Sigmoid colon (tissue), 7 donors: ENCODE measurements around the gene CTAG1B. TPM values are rescaled to one million over a fixed set of nuclear protein-coding genes. Genes with fewer than 3 reads are reported as not detected.
"Not testable (repeated sequence)": the region's sequence is repeated elsewhere in the genome, so short reads cannot be mapped to it uniquely, and the experiment has no call there.

ENCODE experiments used
- DNase-seq: peaks from one replicate; pipeline ENCODE4 v3.0.0-alpha.2; 2019
- H3K27ac ChIP-seq, 4 donors: fragments of 200-600 bp; sonication (generic); one replicate each; pipeline ENCODE4 v1.5.1; 2016 to 2019; ENCODE audit warnings: mild to moderate bottlenecking in 1 of 4
- H3K27me3 ChIP-seq, 3 donors: fragments of 200-600 bp; sonication (generic); one replicate each; pipeline ENCODE4 v1.5.1; 2019; ENCODE audit warnings: mild to moderate bottlenecking in 1 of 3
- H3K36me3 ChIP-seq, 4 donors: fragments of 200-600 bp; sonication (generic); one replicate each; pipeline ENCODE4 v1.5.1; 2016 to 2019
- H3K4me1 ChIP-seq, 4 donors: fragments of 200-600 bp; sonication (generic); one replicate each; pipeline ENCODE4 v1.5.1; 2017 to 2019
- H3K4me3 ChIP-seq, 4 donors: fragments of 200-600 bp; sonication (generic); one replicate each; pipeline ENCODE4 v1.5.1; 2017 to 2019; ENCODE audit warnings: mild to moderate bottlenecking in 2 of 4, moderate library complexity in 1 of 4
- H3K9me3 ChIP-seq, 4 donors: fragments of 200-600 bp in 3 of 4; sonication (generic) in 3 of 4; one replicate each; pipeline versions ENCODE4 v1.5.1 to v1.6.1; 2013 to 2019
- CTCF ChIP-seq, 4 experiments: fragments of 450-650 bp in 3 of 4; fragments of 200-600 bp in 1 of 4; IDR thresholded peaks; one replicate each; pipeline ENCODE4 v1.5.1; 2016 to 2019; ENCODE audit warnings: antibody characterized with exemption in 4 of 4, mild to moderate bottlenecking in 3 of 4, moderate library complexity in 2 of 4
- EP300 ChIP-seq, 4 donors: sonication (generic); formaldehyde crosslinking; IDR thresholded peaks; one replicate each; pipeline ENCODE4 v1.6.1; 2017; ENCODE audit warnings: antibody characterized with exemption in 4 of 4
- POLR2A ChIP-seq, 2 donors: fragments of 450-650 bp; IDR thresholded peaks; one replicate each; pipeline ENCODE4 v1.6.1; 2016; ENCODE audit warnings: antibody characterized with exemption in 2 of 2, mild to moderate bottlenecking in 2 of 2, moderate library complexity in 2 of 2
- POLR2AphosphoS5 ChIP-seq, 4 donors: sonication (generic); formaldehyde crosslinking; IDR thresholded peaks; one replicate each; pipeline ENCODE4 v1.6.1; 2017; ENCODE audit warnings: antibody characterized with exemption in 4 of 4
- WGBS, 2 donors: extraction: QIAGEN DNeasy Blood & Tissue Kit; methylation state at CpG; one replicate each; pipeline ENCODE4 v1.1.7; 2013; 5-methylcytosine and 5-hydroxymethylcytosine counted together
- intact Hi-C: fragments of 100-400 bp; cut with DNase I; formaldehyde crosslinking; loops from one replicate; pipeline ENCODE4 v1.15.1; 2023
- polyA plus RNA-seq, 3 donors: library from polyadenylated mRNA; stranded (reverse); fragments of 200-250 nt; gene quantifications; one replicate each; pipeline ENCODE4 v1.2.3, GENCODE V29; 2013
- total RNA-seq, 4 donors: library from RNA; depleted of rRNA; stranded (reverse); fragments of >200 nt; gene quantifications; one replicate each; pipeline ENCODE4 v1.1.0, GENCODE V29; 2016
- donor health status: healthy with polysubstance abuse.
- donor health status: Bipolar disorder and iron deficiency.
- donor health status: healthy.

The CTAG1B gene
- total and polyA plus RNA-seq, 7 donors = not detected

- no peak for TF ChIP-seq EP300 (IDR thresholded peaks at IDR 0.05)
- no peak for TF ChIP-seq POLR2AphosphoS5 (IDR thresholded peaks at IDR 0.05)
- no peak for TF ChIP-seq CTCF (IDR thresholded peaks at IDR 0.05)
- no peak for TF ChIP-seq POLR2A (IDR thresholded peaks at IDR 0.05)
- no peaks in the 10 kb centered on the region for H3K4me1 ChIP-seq
- H3K4me3 ChIP-seq = no peak overlapping the region
- H3K27ac ChIP-seq = no peak overlapping the region
- intact Hi-C loops = no loop called here
- H3K9me3 ChIP-seq = no peaks in the 10 kb centered on the region
- WGBS, 2 donors = 93 to 94% methylated on average over 15 of the region's 15 CpGs
- H3K36me3 ChIP-seq = no peaks in the 10 kb centered on the region
- no peak for DNase-seq
- no peaks in the 10 kb centered on the region for H3K27me3 ChIP-seq
Observed at GRCh38 chrX:154657226-154657805, 38.2 kb upstream of the CTAG1B start.

- intact Hi-C loops = no loop called here
- Histone ChIP-seq H3K27ac (no peak overlapping the region), H3K4me3 (no peak overlapping the region), H3K36me3 (no peaks in the 10 kb centered on the region), H3K4me1 (no peaks in the 10 kb centered on the region), H3K9me3 (no peaks in the 10 kb centered on the region), H3K27me3 (no peaks in the 10 kb centered on the region)
- no peak for TF ChIP-seq EP300 (IDR thresholded peaks at IDR 0.05)
- TF ChIP-seq POLR2A (IDR thresholded peaks at IDR 0.05) = no peak
- no peak for TF ChIP-seq POLR2AphosphoS5 (IDR thresholded peaks at IDR 0.05)
- TF ChIP-seq CTCF (IDR thresholded peaks at IDR 0.05) = no peak
- DNase-seq = no peak
- 70 to 84% methylated on average over 11 of the region's 11 CpGs for WGBS, 2 donors
Observed at GRCh38 chrX:154655786-154656185, 36.7 kb upstream of the CTAG1B start.

- intact Hi-C loops = no loop called here
- no peak overlapping the region for H3K27ac ChIP-seq
- H3K36me3 ChIP-seq = no peaks in the 10 kb centered on the region
- 73 to 84% methylated on average over 6 of the region's 6 CpGs for whole genome bisulfite sequencing, 2 donors
- H3K9me3 ChIP-seq = no peaks in the 10 kb centered on the region
- no peak for DNase-seq
- no peaks in the 10 kb centered on the region for H3K4me1 ChIP-seq
- no peaks in the 10 kb centered on the region for H3K27me3 ChIP-seq
- no peak overlapping the region for H3K4me3 ChIP-seq
- TF ChIP-seq EP300 (IDR thresholded peaks at IDR 0.05) = no peak
- no peak for TF ChIP-seq CTCF (IDR thresholded peaks at IDR 0.05)
- TF ChIP-seq POLR2AphosphoS5 (IDR thresholded peaks at IDR 0.05) = no peak
- TF ChIP-seq POLR2A (IDR thresholded peaks at IDR 0.05) = no peak
Observed at GRCh38 chrX:154655346-154655745, 36.3 kb upstream of the CTAG1B start.

- no peak for DNase-seq
- H3K4me3 ChIP-seq = no peak overlapping the region
- H3K9me3 ChIP-seq = no peaks in the 10 kb centered on the region
- TF ChIP-seq POLR2AphosphoS5 (IDR thresholded peaks at IDR 0.05) = no peak
- H3K27ac ChIP-seq = no peak overlapping the region
- H3K4me1 ChIP-seq = no peaks in the 10 kb centered on the region
- no peaks in the 10 kb centered on the region for H3K36me3 ChIP-seq
- intact Hi-C loops = no loop called here
- WGBS, 2 donors = 86 to 94% methylated on average over 13 to 15 of the region's 15 CpGs
- no peaks in the 10 kb centered on the region for H3K27me3 ChIP-seq
Observed at GRCh38 chrX:154654925-154655324, 35.8 kb upstream of the CTAG1B start.

- WGBS, 2 donors = 86 to 89% methylated on average over 10 of the region's 10 CpGs
- no peaks in the 10 kb centered on the region for H3K27me3 ChIP-seq
- intact Hi-C loops = no loop called here
Observed at GRCh38 chrX:154654372-154654771, 35.3 kb upstream of the CTAG1B start.

GRCh38 chrX:154653413-154653812, 34.3 kb upstream of the CTAG1B start, which contains the start of gene CTAG2:
Gene CTAG2 (minus strand): TSS chrX:154653579. CDS start chrX:154653515, 64 bp downstream.
- H3K27me3 ChIP-seq, DNase-seq, H3K4me3 ChIP-seq, H3K36me3 ChIP-seq, intact Hi-C loops, H3K9me3 ChIP-seq, H3K4me1 ChIP-seq, H3K27ac ChIP-seq: not testable (repeated sequence)
- WGBS, 2 donors = no CpG with 5 or more reads among the region's 27 CpGs

More at GRCh38 chrX:154654372-154654771, 35.3 kb upstream of the CTAG1B start:
- Histone ChIP-seq H3K36me3 (no peaks in the 10 kb centered on the region), H3K9me3 (no peaks in the 10 kb centered on the region), H3K4me1 (no peaks in the 10 kb centered on the region), H3K27ac (no peak overlapping the region), H3K4me3 (no peak overlapping the region)
- no peak for DNase-seq
- TF ChIP-seq EP300 (IDR thresholded peaks at IDR 0.05) = no peak
